Right renal pelvis (tissue), 4 donors: ENCODE results near the gene LRCH1. TPM values are rescaled to one million over a fixed set of nuclear protein-coding genes. Genes with fewer than 3 reads are reported as not detected.

Experiments
- DNase-seq, 4 donors: peaks; one replicate each; pipeline ENCODE4 v3.0.0-alpha.2; 2013; ENCODE audit warnings: low read depth in 4 of 4, low spot score in 3 of 4, missing footprints in 1 of 4
- polyA plus RNA-seq, 4 donors: library from polyadenylated mRNA; unstranded; fragments of 120-200 nt; gene quantifications; one replicate each; pipeline ENCODE4 v1.2.1, GENCODE V29; 2013; ENCODE audit not compliant: insufficient read length in 4 of 4

LRCH1 gene
- polyA plus RNA-seq, 4 donors: 28.3 to 37.4 (median 35.2) TPM

- no peak for DNase-seq
Measured at GRCh38 chr13:46561286-46561685, 8.3 kb downstream of the LRCH1 start.

- DNase-seq: no peak
Measured at GRCh38 chr13:46561691-46562090, 8.7 kb downstream of the LRCH1 start.

GRCh38 chr13:46562152-46562551 is 9.2 kb downstream of the LRCH1 start:
- no peak for DNase-seq

- DNase-seq: no peak
Measured at GRCh38 chr13:46562581-46562980, 9.6 kb downstream of the LRCH1 start.

GRCh38 chr13:46565808-46566750 is 13.1 kb downstream of the LRCH1 start:
- DNase-seq: no peak

- DNase-seq: no peak
Measured at GRCh38 chr13:46567671-46568070, 14.7 kb downstream of the LRCH1 start.

- DNase-seq: no peak
Measured at GRCh38 chr13:46569456-46569855, 16.5 kb downstream of the LRCH1 start.

- DNase-seq: no peak
Measured at GRCh38 chr13:46570273-46570672, 17.3 kb downstream of the LRCH1 start.

- no peak for DNase-seq
Measured at GRCh38 chr13:46571189-46571908, 18.4 kb downstream of the LRCH1 start.

- no peak for DNase-seq
Measured at GRCh38 chr13:46571909-46572595, 19.1 kb downstream of the LRCH1 start.

- DNase-seq: no peak
Measured at GRCh38 chr13:46572752-46573431, 19.9 kb downstream of the LRCH1 start.

GRCh38 chr13:46575301-46575771 is 22.4 kb downstream of the LRCH1 start:
- no peak for DNase-seq

GRCh38 chr13:46575818-46576221 is 22.9 kb downstream of the LRCH1 start:
- DNase-seq: no peak

GRCh38 chr13:46576762-46577161 is 23.8 kb downstream of the LRCH1 start:
- DNase-seq: no peak

GRCh38 chr13:46577696-46578589 is 25.0 kb downstream of the LRCH1 start:
- DNase-seq: no peak

- DNase-seq: no peak
Measured at GRCh38 chr13:46578590-46578975, 25.6 kb downstream of the LRCH1 start.

- no peak for DNase-seq
Measured at GRCh38 chr13:46580362-46580839, 27.4 kb downstream of the LRCH1 start.

GRCh38 chr13:46582190-46582589 is 29.2 kb downstream of the LRCH1 start:
- no peak for DNase-seq

- no peak for DNase-seq
Measured at GRCh38 chr13:46586751-46587514, 34.0 kb downstream of the LRCH1 start.
